Loucy (cell line): ENCODE results near the gene S100A12.

ENCODE experiments used
- EZH2phosphoT487 ChIP-seq: fragments of 200-600 bp; IDR thresholded peaks from 2 replicates; pipeline ENCODE4 v1.6.1; 2018; ENCODE audit warnings: antibody characterized with exemption, mild to moderate bottlenecking, moderate library complexity, borderline replicate concordance
- TF ChIP-seq, protein P1 (sequence below): fragments of 200-600 bp; sonication (generic); conservative IDR thresholded peaks from 2 replicates; pipeline ENCODE4 v1.5.1; 2014; ENCODE audit warnings: mild to moderate bottlenecking, antibody characterized with exemption, low read length

DNA sequence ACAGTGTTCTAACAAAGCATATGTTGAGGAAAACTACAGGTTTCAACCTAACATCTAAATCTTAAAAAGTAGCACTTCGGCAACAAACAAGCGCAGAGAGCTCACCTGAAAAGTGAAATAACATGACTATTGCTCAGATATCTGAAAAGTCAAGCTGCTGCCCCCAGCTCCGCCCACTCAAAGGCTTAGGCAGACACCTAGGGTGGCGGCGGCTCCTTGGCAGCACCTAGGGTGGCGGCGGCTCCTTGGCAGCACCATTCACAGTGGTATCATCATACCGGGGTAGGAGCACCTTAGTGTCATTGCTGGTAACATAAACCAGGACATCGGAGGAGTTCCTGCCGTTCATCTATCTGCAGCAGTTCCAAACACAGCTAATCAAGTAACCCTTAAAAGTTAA lies 4.2 kb upstream of the S100A12 start:
- TF ChIP-seq, protein P1, sequence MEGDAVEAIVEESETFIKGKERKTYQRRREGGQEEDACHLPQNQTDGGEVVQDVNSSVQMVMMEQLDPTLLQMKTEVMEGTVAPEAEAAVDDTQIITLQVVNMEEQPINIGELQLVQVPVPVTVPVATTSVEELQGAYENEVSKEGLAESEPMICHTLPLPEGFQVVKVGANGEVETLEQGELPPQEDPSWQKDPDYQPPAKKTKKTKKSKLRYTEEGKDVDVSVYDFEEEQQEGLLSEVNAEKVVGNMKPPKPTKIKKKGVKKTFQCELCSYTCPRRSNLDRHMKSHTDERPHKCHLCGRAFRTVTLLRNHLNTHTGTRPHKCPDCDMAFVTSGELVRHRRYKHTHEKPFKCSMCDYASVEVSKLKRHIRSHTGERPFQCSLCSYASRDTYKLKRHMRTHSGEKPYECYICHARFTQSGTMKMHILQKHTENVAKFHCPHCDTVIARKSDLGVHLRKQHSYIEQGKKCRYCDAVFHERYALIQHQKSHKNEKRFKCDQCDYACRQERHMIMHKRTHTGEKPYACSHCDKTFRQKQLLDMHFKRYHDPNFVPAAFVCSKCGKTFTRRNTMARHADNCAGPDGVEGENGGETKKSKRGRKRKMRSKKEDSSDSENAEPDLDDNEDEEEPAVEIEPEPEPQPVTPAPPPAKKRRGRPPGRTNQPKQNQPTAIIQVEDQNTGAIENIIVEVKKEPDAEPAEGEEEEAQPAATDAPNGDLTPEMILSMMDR, result no peak
- no peak for TF ChIP-seq EZH2phosphoT487
